Vagina (tissue), 2 donors: ENCODE measurements around the gene LRRFIP1. TPM values are rescaled to one million over a fixed set of nuclear protein-coding genes. Genes with fewer than 3 reads are reported as not detected.

Experiments
- DNase-seq, 2 donors: peaks; one replicate each; pipeline ENCODE4 v3.0.0-alpha.2; 2017; ENCODE audit errors: extremely low spot score in 2 of 2
- H3K27ac ChIP-seq: fragments of 200-600 bp; sonication (generic); one replicate; pipeline ENCODE4 v1.5.1; 2019
- H3K27me3 ChIP-seq: fragments of 200-600 bp; sonication (generic); one replicate; pipeline ENCODE4 v1.5.1; 2019
- H3K36me3 ChIP-seq, 2 donors: fragments of 200-600 bp; sonication (generic); one replicate each; pipeline ENCODE4 v1.5.1; 2017 to 2019
- H3K4me1 ChIP-seq: fragments of 200-600 bp; sonication (generic); one replicate; pipeline ENCODE4 v1.5.1; 2019
- H3K4me3 ChIP-seq, 2 donors: fragments of 200-600 bp; sonication (generic); 1 replicate in 1 of 2; 2 replicates in 1 of 2; pipeline ENCODE4 v1.5.1; 2016 to 2019
- H3K9me3 ChIP-seq: fragments of 200-600 bp; sonication (generic); one replicate; pipeline ENCODE4 v1.5.1; 2019
- POLR2A ChIP-seq, 2 donors: fragments of 450-650 bp; IDR thresholded peaks; one replicate each; pipeline ENCODE4 v1.6.1; 2017; ENCODE audit warnings: antibody characterized with exemption in 2 of 2, mild to moderate bottlenecking in 2 of 2, moderate library complexity in 2 of 2
- POLR2AphosphoS5 ChIP-seq, 2 donors: sonication (generic); formaldehyde crosslinking; IDR thresholded peaks; one replicate each; pipeline ENCODE4 v1.9.0; 2017; ENCODE audit warnings: antibody characterized with exemption in 2 of 2, mild to moderate bottlenecking in 2 of 2, low read depth in 1 of 2; ENCODE audit not compliant: insufficient read depth in 1 of 2
- intact Hi-C: fragments of 100-400 bp; cut with DNase I; formaldehyde crosslinking; loops from one replicate; pipeline ENCODE4 v1.15.1; 2023
- total RNA-seq: library from RNA; depleted of rRNA; stranded (reverse); fragments of >200 nt; gene quantifications from one replicate; pipeline ENCODE4 v1.2.3, GENCODE V29; 2016
- TF ChIP-seq, protein P1 (sequence below), 3 experiments: fragments of 450-650 bp in 2 of 3; fragments of 200-600 bp in 1 of 3; sonication (generic) in 1 of 3; IDR thresholded peaks; one replicate each; pipeline ENCODE4 v1.5.1; 2017 to 2019; ENCODE audit warnings: antibody characterized with exemption in 3 of 3, mild to moderate bottlenecking in 2 of 3, moderate library complexity in 2 of 3

Gene LRRFIP1
- total RNA-seq, 1 donor from 2014 or later, result 132 TPM

DNA sequence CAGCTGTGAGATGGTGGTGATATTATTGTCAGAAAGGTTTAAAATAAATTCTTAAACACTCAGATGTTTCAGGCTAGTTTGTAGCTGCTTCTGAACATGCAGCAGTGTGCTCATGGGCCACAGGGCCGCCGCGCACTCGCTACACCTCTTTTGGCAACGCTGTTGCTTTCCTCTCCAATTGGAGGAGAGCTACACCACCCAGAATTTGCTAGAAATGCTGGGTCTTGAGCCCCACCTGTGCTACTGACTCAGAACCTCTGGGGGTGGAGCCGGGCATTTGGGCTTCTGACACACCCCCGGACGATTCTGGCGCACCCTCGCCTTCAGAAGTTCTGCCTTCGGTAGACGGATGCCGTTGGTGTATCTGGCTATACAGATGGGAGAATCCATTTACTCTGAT, 15.7 kb downstream of the LRRFIP1 start:
- DNase-seq, result no peak
- intact Hi-C loops, result no loop called here
- H3K4me3 ChIP-seq, result no peak overlapping the region
- no peak for TF ChIP-seq POLR2A (IDR thresholded peaks at IDR 0.05)
- TF ChIP-seq POLR2AphosphoS5 (IDR thresholded peaks at IDR 0.05; ENCODE audit: insufficient read depth in 1 of 2, low read depth in 1 of 2), result no peak
- TF ChIP-seq, protein P1, sequence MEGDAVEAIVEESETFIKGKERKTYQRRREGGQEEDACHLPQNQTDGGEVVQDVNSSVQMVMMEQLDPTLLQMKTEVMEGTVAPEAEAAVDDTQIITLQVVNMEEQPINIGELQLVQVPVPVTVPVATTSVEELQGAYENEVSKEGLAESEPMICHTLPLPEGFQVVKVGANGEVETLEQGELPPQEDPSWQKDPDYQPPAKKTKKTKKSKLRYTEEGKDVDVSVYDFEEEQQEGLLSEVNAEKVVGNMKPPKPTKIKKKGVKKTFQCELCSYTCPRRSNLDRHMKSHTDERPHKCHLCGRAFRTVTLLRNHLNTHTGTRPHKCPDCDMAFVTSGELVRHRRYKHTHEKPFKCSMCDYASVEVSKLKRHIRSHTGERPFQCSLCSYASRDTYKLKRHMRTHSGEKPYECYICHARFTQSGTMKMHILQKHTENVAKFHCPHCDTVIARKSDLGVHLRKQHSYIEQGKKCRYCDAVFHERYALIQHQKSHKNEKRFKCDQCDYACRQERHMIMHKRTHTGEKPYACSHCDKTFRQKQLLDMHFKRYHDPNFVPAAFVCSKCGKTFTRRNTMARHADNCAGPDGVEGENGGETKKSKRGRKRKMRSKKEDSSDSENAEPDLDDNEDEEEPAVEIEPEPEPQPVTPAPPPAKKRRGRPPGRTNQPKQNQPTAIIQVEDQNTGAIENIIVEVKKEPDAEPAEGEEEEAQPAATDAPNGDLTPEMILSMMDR (IDR thresholded peaks at IDR 0.05), result no peak
- H3K36me3 ChIP-seq, result no peaks in the 10 kb centered on the region
- no peaks in the 10 kb centered on the region for H3K9me3 ChIP-seq
- H3K27ac ChIP-seq, result no peak overlapping the region
- no peaks in the 10 kb centered on the region for H3K4me1 ChIP-seq
- H3K27me3 ChIP-seq, result no peaks in the 10 kb centered on the region

DNA sequence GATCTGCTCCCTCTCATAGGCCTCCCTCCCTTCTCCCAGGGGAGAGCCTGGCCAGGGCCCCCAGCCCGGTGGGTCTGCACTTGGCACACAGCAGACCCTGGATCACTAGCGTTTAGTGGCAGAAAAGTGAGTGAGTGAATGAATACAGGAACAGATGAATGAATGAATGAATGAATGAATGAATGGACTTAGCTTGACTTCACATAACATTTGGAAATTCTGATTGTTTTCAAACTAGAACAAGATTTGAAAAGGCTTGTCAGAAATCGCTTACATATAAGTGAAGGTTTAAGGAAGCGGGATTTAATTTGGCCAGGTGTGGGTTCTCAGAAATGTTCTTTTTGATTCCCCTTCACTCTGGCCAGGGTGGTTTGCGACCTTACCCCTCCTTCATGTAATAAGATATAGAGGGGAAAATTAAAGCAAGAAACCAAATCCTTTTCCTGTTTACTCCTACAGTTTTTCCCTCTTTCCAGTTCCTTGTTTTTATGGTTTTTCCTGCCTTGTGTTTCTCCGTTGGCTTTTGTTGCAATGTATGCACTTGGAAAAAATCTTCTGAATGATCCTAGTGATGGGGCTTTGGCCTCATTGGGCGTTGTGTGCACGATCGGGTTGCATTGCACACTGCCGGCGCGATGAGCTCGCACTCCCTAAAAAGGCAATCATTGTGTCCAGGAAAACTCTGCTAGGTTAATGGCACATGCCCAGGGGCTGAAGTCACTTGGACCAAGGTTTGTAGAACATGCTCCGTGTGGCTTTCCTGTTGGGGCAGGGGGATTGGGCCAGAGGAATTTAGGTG, 16.4 kb downstream of the LRRFIP1 start:
- no peak overlapping the region for H3K4me3 ChIP-seq
- no peaks in the 10 kb centered on the region for H3K4me1 ChIP-seq
- H3K36me3 ChIP-seq, result no peaks in the 10 kb centered on the region
- intact Hi-C loops, result no loop called here
- no peaks in the 10 kb centered on the region for H3K27me3 ChIP-seq
- H3K9me3 ChIP-seq, result no peaks in the 10 kb centered on the region
- TF ChIP-seq POLR2A (IDR thresholded peaks at IDR 0.05), result no peak
- TF ChIP-seq POLR2AphosphoS5 (IDR thresholded peaks at IDR 0.05; ENCODE audit: insufficient read depth in 1 of 2, low read depth in 1 of 2), result no peak
- TF ChIP-seq, protein P1 (IDR thresholded peaks at IDR 0.05), result no peak
- no peak for DNase-seq
- no peak overlapping the region for H3K27ac ChIP-seq

DNA sequence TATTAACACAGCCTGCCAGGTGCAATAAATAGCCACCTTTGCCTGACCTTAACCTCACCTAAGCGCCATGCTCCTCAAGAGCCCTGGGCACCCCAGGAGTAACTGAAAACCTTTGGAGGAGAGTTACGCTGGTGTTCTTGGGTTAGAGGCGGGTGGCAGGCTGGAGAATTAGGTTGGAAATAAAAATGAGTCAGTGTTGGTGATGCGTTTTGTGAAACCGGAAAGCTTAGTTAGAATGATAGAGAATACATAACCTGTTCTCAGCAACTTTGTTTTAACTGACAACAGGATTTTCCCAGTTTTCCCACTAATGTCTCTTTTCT, 17.0 kb downstream of the LRRFIP1 start:
- no peak for DNase-seq
- no peaks in the 10 kb centered on the region for H3K36me3 ChIP-seq
- H3K27ac ChIP-seq, result no peak overlapping the region
- H3K9me3 ChIP-seq, result no peaks in the 10 kb centered on the region
- no peak overlapping the region for H3K4me3 ChIP-seq
- no peaks in the 10 kb centered on the region for H3K4me1 ChIP-seq
- no peaks in the 10 kb centered on the region for H3K27me3 ChIP-seq
- intact Hi-C loops, result no loop called here
- TF ChIP-seq POLR2A (IDR thresholded peaks at IDR 0.05), result no peak

DNA sequence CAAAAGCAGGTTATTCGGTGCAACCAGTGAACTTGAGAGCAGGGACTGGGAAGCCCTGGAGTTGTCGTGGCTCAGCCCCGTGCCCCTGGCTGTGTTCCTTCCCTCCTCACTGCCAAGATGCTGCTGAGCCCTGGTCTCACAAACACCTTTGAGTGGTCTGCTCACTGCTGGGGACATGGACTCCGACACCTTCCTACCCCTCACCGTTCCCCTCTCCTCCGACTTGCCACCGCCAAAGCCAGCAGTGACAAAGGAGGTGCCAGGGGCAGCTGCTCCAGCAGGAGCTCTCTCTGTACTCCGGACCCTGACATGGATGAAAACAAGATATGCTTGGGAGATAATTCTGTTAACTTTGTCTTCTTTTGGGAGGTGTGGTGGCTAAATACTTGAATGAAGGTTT, 17.9 kb downstream of the LRRFIP1 start:
- H3K27ac ChIP-seq, result no peak overlapping the region
- intact Hi-C loops, result no loop called here
- no peak for TF ChIP-seq POLR2AphosphoS5 (IDR thresholded peaks at IDR 0.05; ENCODE audit: insufficient read depth in 1 of 2, low read depth in 1 of 2)
- TF ChIP-seq, protein P1 (IDR thresholded peaks at IDR 0.05), result no peak
- TF ChIP-seq POLR2A (IDR thresholded peaks at IDR 0.05), result no peak
- H3K36me3 ChIP-seq, result no peaks in the 10 kb centered on the region
- H3K27me3 ChIP-seq, result no peaks in the 10 kb centered on the region
- no peaks in the 10 kb centered on the region for H3K4me1 ChIP-seq
- no peaks in the 10 kb centered on the region for H3K9me3 ChIP-seq
- H3K4me3 ChIP-seq, result no peak overlapping the region
- no peak for DNase-seq

DNA sequence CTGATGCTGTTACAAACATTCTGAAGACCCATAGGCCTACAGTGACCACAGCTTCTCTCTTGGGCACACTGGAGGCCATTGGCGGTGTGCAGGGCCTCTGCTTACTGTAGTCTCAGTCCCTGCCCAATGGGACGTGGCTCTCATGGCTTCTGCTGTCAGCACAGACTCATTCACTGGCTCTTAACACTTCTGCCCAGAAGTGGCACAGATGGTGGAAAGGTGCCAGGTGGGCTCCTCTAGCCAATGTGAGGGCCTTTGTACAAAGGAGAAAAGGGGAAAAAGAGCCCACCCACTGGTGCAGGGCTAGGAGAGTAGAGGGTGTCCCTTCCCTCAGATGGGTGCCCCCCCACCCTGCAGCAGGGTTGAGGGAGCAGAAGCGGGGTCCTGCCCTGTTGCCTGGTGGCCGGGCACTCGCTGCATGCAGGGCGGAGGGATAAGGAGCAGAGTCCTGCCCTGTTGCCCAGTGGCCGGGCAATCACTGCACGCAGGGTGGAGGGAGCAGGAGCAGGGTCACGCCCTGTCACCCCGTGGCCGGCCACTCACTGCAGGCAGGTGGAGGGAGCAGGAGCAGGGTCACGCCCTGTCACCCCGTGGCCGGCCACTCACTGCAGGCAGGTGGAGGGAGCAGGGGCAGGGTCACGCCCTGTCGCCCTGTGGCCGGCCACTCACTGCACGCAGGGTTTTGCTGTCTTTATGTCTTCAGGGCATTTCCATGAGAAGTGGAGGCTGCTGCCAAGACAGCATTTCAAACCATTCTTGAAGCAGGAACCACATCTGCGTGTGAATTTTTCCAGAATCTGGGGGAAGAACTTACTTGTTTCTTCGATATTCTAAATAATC, 20.0 kb downstream of the LRRFIP1 start:
- H3K27me3 ChIP-seq, result no peaks in the 10 kb centered on the region
- intact Hi-C loops, result no loop called here
- H3K4me1 ChIP-seq, result no peaks in the 10 kb centered on the region
- no peak for DNase-seq
- H3K36me3 ChIP-seq, result no peaks in the 10 kb centered on the region
- TF ChIP-seq, protein P1 (IDR thresholded peaks at IDR 0.05), result no peak
- no peak for TF ChIP-seq POLR2AphosphoS5 (IDR thresholded peaks at IDR 0.05; ENCODE audit: insufficient read depth in 1 of 2, low read depth in 1 of 2)
- TF ChIP-seq POLR2A (IDR thresholded peaks at IDR 0.05), result no peak
- no peak overlapping the region for H3K27ac ChIP-seq
- H3K9me3 ChIP-seq, result no peaks in the 10 kb centered on the region
- H3K4me3 ChIP-seq, result no peak overlapping the region
